Bronchial epithelial cell (primary cell): ENCODE data around the gene KLF15. TPM values are rescaled to one million over a fixed set of nuclear protein-coding genes. Genes with fewer than 3 reads are reported as not detected.

Experiments
- DNase-seq: peaks from one replicate; pipeline ENCODE4 v3.0.0-alpha.2; 2010; ENCODE audit warnings: low read depth
- FAIRE-seq: peaks from 2 replicates; lab custom pipeline; 2011; peaks lifted over from hg19 to GRCh38; lab: Jason Lieb, UNC
- H3K27me3 ChIP-seq: 2 replicates; pipeline ENCODE4 v1.5.1; 2011; ENCODE audit warnings: low read length; ENCODE audit not compliant: control insufficient read depth, insufficient read depth
- H3K36me3 ChIP-seq: 2 replicates; pipeline ENCODE4 v1.5.1; 2011; ENCODE audit warnings: low read length; ENCODE audit not compliant: control insufficient read depth, insufficient read depth
- H3K4me3 ChIP-seq: 2 replicates; pipeline ENCODE4 v1.5.1; 2011; ENCODE audit warnings: mild to moderate bottlenecking, low read depth, low read length, control low read depth
- total RNA-seq: library from RNA; depleted of rRNA; stranded (reverse); fragments of >200 nt; gene quantifications from 2 replicates; pipeline ENCODE4 v1.2.1, GENCODE V29; 2014
- TF ChIP-seq, protein P1 (sequence below): IDR thresholded peaks from 2 replicates; pipeline ENCODE4 v1.5.1; 2011; ENCODE audit warnings: mild to moderate bottlenecking, moderate library complexity, low read length, control low read depth, inconsistent platforms; ENCODE audit not compliant: insufficient read depth, severe bottlenecking

KLF15 gene
- total RNA-seq, 1 donor from 2014 or later: 3.4 TPM

GRCh38 chr3:126401611-126402160 lies 44.5 kb upstream of the KLF15 start:
- TF ChIP-seq, protein P1, sequence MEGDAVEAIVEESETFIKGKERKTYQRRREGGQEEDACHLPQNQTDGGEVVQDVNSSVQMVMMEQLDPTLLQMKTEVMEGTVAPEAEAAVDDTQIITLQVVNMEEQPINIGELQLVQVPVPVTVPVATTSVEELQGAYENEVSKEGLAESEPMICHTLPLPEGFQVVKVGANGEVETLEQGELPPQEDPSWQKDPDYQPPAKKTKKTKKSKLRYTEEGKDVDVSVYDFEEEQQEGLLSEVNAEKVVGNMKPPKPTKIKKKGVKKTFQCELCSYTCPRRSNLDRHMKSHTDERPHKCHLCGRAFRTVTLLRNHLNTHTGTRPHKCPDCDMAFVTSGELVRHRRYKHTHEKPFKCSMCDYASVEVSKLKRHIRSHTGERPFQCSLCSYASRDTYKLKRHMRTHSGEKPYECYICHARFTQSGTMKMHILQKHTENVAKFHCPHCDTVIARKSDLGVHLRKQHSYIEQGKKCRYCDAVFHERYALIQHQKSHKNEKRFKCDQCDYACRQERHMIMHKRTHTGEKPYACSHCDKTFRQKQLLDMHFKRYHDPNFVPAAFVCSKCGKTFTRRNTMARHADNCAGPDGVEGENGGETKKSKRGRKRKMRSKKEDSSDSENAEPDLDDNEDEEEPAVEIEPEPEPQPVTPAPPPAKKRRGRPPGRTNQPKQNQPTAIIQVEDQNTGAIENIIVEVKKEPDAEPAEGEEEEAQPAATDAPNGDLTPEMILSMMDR: no peak
- Histone ChIP-seq H3K4me3 (no peak overlapping the region), H3K27me3 (peaks cover 2% of the 10 kb centered on the region), H3K36me3 (no peaks in the 10 kb centered on the region)
- DNase-seq: no peak
- no peak for FAIRE-seq

GRCh38 chr3:126399756-126400155 lies 42.5 kb upstream of the KLF15 start:
- peaks cover 2% of the 10 kb centered on the region for H3K27me3 ChIP-seq
- DNase-seq: no peak
- no peaks in the 10 kb centered on the region for H3K36me3 ChIP-seq
- H3K4me3 ChIP-seq: no peak overlapping the region
- TF ChIP-seq, protein P1: no peak
- no peak for FAIRE-seq

DNA sequence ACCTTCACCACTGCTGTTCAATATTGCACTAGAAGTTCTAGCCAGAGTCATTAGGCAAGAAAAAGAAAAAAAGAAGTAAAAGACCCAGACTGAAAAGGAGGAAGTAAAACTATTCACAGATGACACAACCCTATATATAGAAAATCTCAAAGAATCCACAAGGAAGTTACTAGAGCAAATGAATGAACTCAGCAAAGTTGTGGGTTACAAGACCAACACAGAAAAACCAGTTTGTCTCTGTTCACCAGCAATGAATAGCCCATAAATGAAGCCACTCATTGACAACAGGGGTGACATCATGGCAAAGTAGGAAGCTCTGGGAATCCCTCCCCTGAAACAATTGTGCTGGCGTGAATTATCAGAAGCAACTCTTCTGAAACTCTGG lies 42.1 kb upstream of the KLF15 start:
- Histone ChIP-seq H3K36me3 (no peaks in the 10 kb centered on the region), H3K27me3 (peaks cover 1% of the 10 kb centered on the region), H3K4me3 (no peak overlapping the region)
- DNase-seq (peak; percentile 50), FAIRE-seq (peak; percentile 40)
- TF ChIP-seq, protein P1: no peak

DNA sequence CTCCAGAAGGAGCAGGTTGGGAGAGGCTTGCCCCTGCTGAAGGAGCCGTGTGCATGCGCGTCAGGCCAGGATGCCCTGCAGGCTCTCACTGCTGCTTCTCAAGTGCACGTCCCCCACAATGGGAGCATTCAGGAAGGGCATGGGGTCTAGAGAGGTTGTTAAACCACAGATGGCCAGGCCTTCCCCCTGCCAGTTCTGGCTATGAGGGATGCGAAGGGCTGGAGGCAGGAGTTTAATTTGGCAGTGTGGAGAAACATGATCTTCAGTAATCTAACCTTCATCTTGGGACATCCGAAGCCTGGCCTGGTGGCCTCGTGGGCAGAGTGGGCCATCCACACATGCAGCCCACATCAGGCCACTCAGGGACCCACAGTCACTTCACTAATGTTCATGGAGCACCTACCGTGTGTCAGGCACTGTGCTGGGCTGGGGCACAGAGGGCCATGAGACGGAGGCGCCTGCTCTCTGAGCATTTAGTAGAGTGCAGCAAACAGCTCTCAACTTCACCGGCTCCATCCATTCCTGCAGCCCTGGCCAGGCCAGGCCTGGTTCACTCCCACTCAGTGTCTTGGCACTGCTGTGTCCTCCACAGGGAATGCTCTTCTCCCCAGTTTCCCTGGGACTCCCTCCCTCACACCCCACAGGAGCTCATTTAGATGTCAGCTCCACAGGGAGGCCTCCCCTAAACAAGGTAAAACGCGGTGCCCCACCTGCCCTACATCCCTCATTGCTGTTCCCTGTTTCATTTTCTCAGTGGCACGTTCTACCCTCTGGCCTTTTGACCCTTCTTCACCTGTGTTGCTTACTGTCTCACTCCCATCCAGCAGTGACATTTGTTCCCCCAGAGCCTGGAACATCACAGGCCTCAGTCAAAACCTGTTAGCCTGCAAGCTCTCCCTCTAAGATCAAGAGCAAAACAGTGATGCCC lies 41.5 kb upstream of the KLF15 start:
- DNase-seq: no peak
- TF ChIP-seq, protein P1: no peak
- H3K36me3 ChIP-seq: no peaks in the 10 kb centered on the region
- no peak overlapping the region for H3K4me3 ChIP-seq
- FAIRE-seq: peak; percentile 50
- no peaks in the 10 kb centered on the region for H3K27me3 ChIP-seq

GRCh38 chr3:126397610-126398422 lies 40.6 kb upstream of the KLF15 start:
- peaks cover 6% of the 10 kb centered on the region for H3K27me3 ChIP-seq
- FAIRE-seq (no peak), DNase-seq (no peak)
- TF ChIP-seq, protein P1: no peak
- no peaks in the 10 kb centered on the region for H3K36me3 ChIP-seq
- H3K4me3 ChIP-seq: no peak overlapping the region
